Spleen (tissue), 7 donors: ENCODE results near the gene MXRA7.

Source experiments
- CTCF ChIP-seq, 11 experiments: fragments of 200-600 bp in 7 of 11; fragments of 450-650 bp in 4 of 11; sonication (generic) in 4 of 11; IDR thresholded peaks in 8 of 11; conservative IDR thresholded peaks in 3 of 11; 1 replicate in 7 of 11; 2 replicates in 4 of 11; pipeline versions ENCODE4 v1.4.0 to v1.8.0; 2016 to 2021; ENCODE audit warnings: antibody characterized with exemption in 11 of 11, inconsistent platforms in 4 of 11, mild to moderate bottlenecking in 1 of 11
- POLR2A ChIP-seq, 3 donors: fragments of 450-650 bp; IDR thresholded peaks; one replicate each; pipeline ENCODE4 v1.5.1; 2017; ENCODE audit warnings: antibody characterized with exemption in 3 of 3, mild to moderate bottlenecking in 1 of 3
- donor health status: DM: no; HTN: no; CAD: no; lungs with moderate emphysema.
- donor health status: DM: no; HTN: no; CAD: no.
- donor health status: DM: no; HTN: no; CAD: no.

- no peak for TF ChIP-seq POLR2A (IDR thresholded peaks at IDR 0.05)
- no peak for TF ChIP-seq CTCF (IDR thresholded peaks at IDR 0.05 in 8 of 11, conservative IDR thresholded peaks at IDR 0.05 in 3 of 11)
These were observed 33.4 kb downstream of the MXRA7 start for GRCh38 chr17:76677406-76677805.
